Liver (tissue), 9 donors: Measurements from ENCODE around the gene LDLRAD4. TPM values are rescaled to one million over a fixed set of nuclear protein-coding genes. Genes with fewer than 3 reads are reported as not detected.

Experiments
- DNase-seq: peaks from one replicate; pipeline ENCODE4 v3.0.0-alpha.2; 2017; ENCODE audit warnings: low spot score
- H3K27ac ChIP-seq, 2 donors: one replicate each; pipeline ENCODE4 v1.7.0; 2013; ENCODE audit warnings: inconsistent platforms in 2 of 2, low read length in 2 of 2, control low read depth in 1 of 2, low read depth in 1 of 2, mild to moderate bottlenecking in 1 of 2
- H3K27me3 ChIP-seq, 4 donors: one replicate each; pipeline versions ENCODE4 v1.6.1 to v1.7.0; 2013; ENCODE audit warnings: low read length in 3 of 4, inconsistent platforms in 1 of 4, mild to moderate bottlenecking in 1 of 4, moderate library complexity in 1 of 4; ENCODE audit not compliant: control insufficient read depth in 4 of 4, insufficient read depth in 4 of 4
- H3K36me3 ChIP-seq, 4 donors: one replicate each; pipeline versions ENCODE4 v1.6.1 to v1.7.0; 2013; ENCODE audit warnings: low read length in 3 of 4, mild to moderate bottlenecking in 3 of 4, low read depth in 1 of 4, moderate library complexity in 1 of 4; ENCODE audit not compliant: control insufficient read depth in 4 of 4, insufficient read depth in 3 of 4
- H3K4me1 ChIP-seq, 4 donors: one replicate each; pipeline versions ENCODE4 v1.6.1 to v1.7.0; 2013; ENCODE audit warnings: low read length in 3 of 4, mild to moderate bottlenecking in 3 of 4, moderate library complexity in 1 of 4; ENCODE audit not compliant: control insufficient read depth in 4 of 4, insufficient read depth in 4 of 4
- H3K4me3 ChIP-seq, 3 donors: one replicate each; pipeline versions ENCODE4 v1.6.1 to v1.7.0; 2013; ENCODE audit warnings: low read length in 3 of 3, control low read depth in 1 of 3, low read depth in 1 of 3, mild to moderate bottlenecking in 1 of 3
- H3K9ac ChIP-seq, 2 donors: one replicate each; pipeline ENCODE4 v1.7.0; 2013; ENCODE audit warnings: low read length in 2 of 2, mild to moderate bottlenecking in 2 of 2, moderate library complexity in 2 of 2, control low read depth in 1 of 2, low read depth in 1 of 2
- H3K9me3 ChIP-seq, 4 donors: one replicate each; pipeline versions ENCODE4 v1.6.1 to v1.7.0; 2013; ENCODE audit warnings: low read length in 3 of 4; ENCODE audit not compliant: control insufficient read depth in 4 of 4
- EGR1 ChIP-seq, 2 donors: IDR thresholded peaks; 2 replicates each; pipeline ENCODE4 v1.6.1; 2016 to 2018; ENCODE audit warnings: antibody characterized with exemption in 2 of 2, low read depth in 2 of 2
- FOXA1 ChIP-seq: IDR thresholded peaks from 2 replicates; pipeline ENCODE4 v1.6.1; 2016; ENCODE audit warnings: antibody characterized with exemption
- FOXA2 ChIP-seq: IDR thresholded peaks from 2 replicates; pipeline ENCODE4 v1.6.1; 2016; ENCODE audit warnings: antibody characterized with exemption
- GABPA ChIP-seq, 2 donors: IDR thresholded peaks in 1 of 2; conservative IDR thresholded peaks in 1 of 2; 2 replicates each; pipeline ENCODE4 v1.6.1; 2016; ENCODE audit warnings: antibody characterized with exemption in 2 of 2, mild to moderate bottlenecking in 1 of 2, moderate library complexity in 1 of 2
- HNF4A ChIP-seq, 2 donors: conservative IDR thresholded peaks; 2 replicates each; pipeline ENCODE4 v1.6.1; 2016; ENCODE audit warnings: antibody characterized with exemption in 2 of 2, mild to moderate bottlenecking in 2 of 2
- HNF4G ChIP-seq: IDR thresholded peaks from 2 replicates; pipeline ENCODE4 v1.6.1; 2016; ENCODE audit warnings: antibody characterized with exemption
- JUND ChIP-seq, 2 donors: IDR thresholded peaks; 2 replicates each; pipeline ENCODE4 v1.6.1; 2016; ENCODE audit warnings: antibody characterized with exemption in 2 of 2
- NR2F2 ChIP-seq: IDR thresholded peaks from 2 replicates; pipeline ENCODE4 v1.6.1; 2016; ENCODE audit warnings: antibody characterized with exemption
- RAD21 ChIP-seq, 2 donors: IDR thresholded peaks; 2 replicates each; pipeline ENCODE4 v1.6.1; 2016; ENCODE audit warnings: antibody characterized with exemption in 2 of 2, mild to moderate bottlenecking in 2 of 2
- RXRA ChIP-seq, 2 donors: IDR thresholded peaks; 2 replicates each; pipeline ENCODE4 v1.6.1; 2017 to 2018; ENCODE audit warnings: antibody characterized with exemption in 2 of 2, mild to moderate bottlenecking in 1 of 2
- SP1 ChIP-seq: IDR thresholded peaks from 2 replicates; pipeline ENCODE4 v1.6.1; 2018; ENCODE audit warnings: antibody characterized with exemption, mild to moderate bottlenecking
- TAF1 ChIP-seq: conservative IDR thresholded peaks from 2 replicates; pipeline ENCODE4 v1.6.1; 2016; ENCODE audit warnings: antibody characterized with exemption, mild to moderate bottlenecking
- YY1 ChIP-seq: IDR thresholded peaks from 2 replicates; pipeline ENCODE4 v1.6.1; 2016; ENCODE audit warnings: antibody characterized with exemption, mild to moderate bottlenecking
- WGBS: extraction: QIAGEN DNeasy Blood & Tissue Kit; methylation state at CpG from one replicate; pipeline ENCODE4 v1.1.7; 2013; 5-methylcytosine and 5-hydroxymethylcytosine counted together
- polyA plus RNA-seq, 2 donors: library from polyadenylated mRNA; stranded (reverse) in 1 of 2; unstranded in 1 of 2; fragments of 200-250 nt in 1 of 2; fragments of >200 nt in 1 of 2; fragmentation: Nextera tagmentation in 1 of 2; extraction: Ambion mirVana in 1 of 2; gene quantifications; one replicate each; pipeline versions ENCODE4 v1.2.1 to v1.2.3, GENCODE V29; 2013 to 2015
- total RNA-seq, 2 donors: library from RNA; depleted of rRNA; stranded (reverse); fragments of >200 nt; gene quantifications; one replicate each; pipeline ENCODE4 v1.2.3, GENCODE V29; 2014
- TF ChIP-seq, protein P1 (sequence below): IDR thresholded peaks from 2 replicates; pipeline ENCODE4 v1.6.1; 2016; ENCODE audit warnings: antibody characterized with exemption
- TF ChIP-seq, protein P2 (sequence below): IDR thresholded peaks from 2 replicates; pipeline ENCODE4 v1.6.1; 2016; ENCODE audit warnings: antibody characterized with exemption
- TF ChIP-seq, protein P3 (sequence below): IDR thresholded peaks from 2 replicates; pipeline ENCODE4 v1.6.1; 2016; ENCODE audit warnings: antibody characterized with exemption
- TF ChIP-seq, protein P4 (sequence below): fragments of 150-350 bp; IDR thresholded peaks from 2 replicates; pipeline ENCODE4 v1.5.1; 2017; ENCODE audit warnings: improper control_type of control experiment, low read depth, low read length; ENCODE audit not compliant: missing input control
- TF ChIP-seq, protein P5 (sequence below): IDR thresholded peaks from 2 replicates; pipeline ENCODE4 v1.6.1; 2016; ENCODE audit warnings: antibody characterized with exemption, mild to moderate bottlenecking
- donor health status: healthy.
- donor health status: healthy.
- donor health status: healthy.
- donor health status: healthy.
- donor health status: healthy.

LDLRAD4 gene
- total and polyA plus RNA-seq, 4 donors = 4.8 to 41.7 (median 12.7) TPM

DNA sequence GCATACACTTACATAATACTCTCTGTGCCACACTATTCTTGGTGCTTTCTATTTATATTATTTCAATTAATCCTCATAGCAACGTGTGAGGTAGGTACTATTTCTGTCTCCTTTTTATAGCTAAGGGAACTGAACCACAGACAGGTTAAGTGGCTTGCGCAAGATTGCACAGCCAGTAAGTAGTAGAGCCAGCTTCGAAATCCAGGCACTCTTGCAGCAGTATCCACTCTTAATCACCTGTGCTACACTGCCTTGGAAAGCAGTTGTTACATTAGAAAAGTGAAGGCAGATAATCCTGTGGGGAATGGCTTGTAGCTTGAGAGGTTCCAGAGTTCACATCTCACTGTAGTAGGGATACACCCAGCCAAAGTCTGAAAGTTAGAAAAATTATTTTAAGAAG is 198.3 kb downstream of the LDLRAD4 start:
- H3K27me3 ChIP-seq = no peaks in the 10 kb centered on the region
- no peak overlapping the region for H3K9ac ChIP-seq
- WGBS = 40% methylated on average over 3 of the region's 3 CpGs
- no peak overlapping the region for H3K4me3 ChIP-seq
- H3K4me1 ChIP-seq = peaks cover 2 to 37% (median 22%) of the 10 kb centered on the region in 4 donors
- H3K27ac ChIP-seq = peak overlapping the region in 1 of 2 donors; percentile 96
- TF ChIP-seq, protein P1, sequence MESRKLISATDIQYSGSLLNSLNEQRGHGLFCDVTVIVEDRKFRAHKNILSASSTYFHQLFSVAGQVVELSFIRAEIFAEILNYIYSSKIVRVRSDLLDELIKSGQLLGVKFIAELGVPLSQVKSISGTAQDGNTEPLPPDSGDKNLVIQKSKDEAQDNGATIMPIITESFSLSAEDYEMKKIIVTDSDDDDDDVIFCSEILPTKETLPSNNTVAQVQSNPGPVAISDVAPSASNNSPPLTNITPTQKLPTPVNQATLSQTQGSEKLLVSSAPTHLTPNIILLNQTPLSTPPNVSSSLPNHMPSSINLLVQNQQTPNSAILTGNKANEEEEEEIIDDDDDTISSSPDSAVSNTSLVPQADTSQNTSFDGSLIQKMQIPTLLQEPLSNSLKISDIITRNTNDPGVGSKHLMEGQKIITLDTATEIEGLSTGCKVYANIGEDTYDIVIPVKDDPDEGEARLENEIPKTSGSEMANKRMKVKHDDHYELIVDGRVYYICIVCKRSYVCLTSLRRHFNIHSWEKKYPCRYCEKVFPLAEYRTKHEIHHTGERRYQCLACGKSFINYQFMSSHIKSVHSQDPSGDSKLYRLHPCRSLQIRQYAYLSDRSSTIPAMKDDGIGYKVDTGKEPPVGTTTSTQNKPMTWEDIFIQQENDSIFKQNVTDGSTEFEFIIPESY = no peak
- TF ChIP-seq HNF4A (conservative IDR thresholded peaks at IDR 0.05) (peak; percentile 21 to 31), RAD21 (IDR thresholded peaks at IDR 0.05) (peak in 1 of 2 donors; percentile 24), HNF4G (no peak), GABPA (IDR thresholded peaks at IDR 0.05 in 1 of 2, conservative IDR thresholded peaks at IDR 0.05 in 1 of 2) (no peak), FOXA2 (no peak), TAF1 (no peak), EGR1 (IDR thresholded peaks at IDR 0.05; ENCODE audit: low read depth in 2 of 2) (no peak), RXRA (IDR thresholded peaks at IDR 0.05) (peak in 1 of 2 donors; percentile 7), JUND (IDR thresholded peaks at IDR 0.05) (no peak), SP1 (no peak), FOXA1 (no peak), NR2F2 (no peak), YY1 (no peak)
- TF ChIP-seq, protein P2, sequence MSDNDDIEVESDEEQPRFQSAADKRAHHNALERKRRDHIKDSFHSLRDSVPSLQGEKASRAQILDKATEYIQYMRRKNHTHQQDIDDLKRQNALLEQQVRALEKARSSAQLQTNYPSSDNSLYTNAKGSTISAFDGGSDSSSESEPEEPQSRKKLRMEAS = no peak
- TF ChIP-seq, protein P3, sequence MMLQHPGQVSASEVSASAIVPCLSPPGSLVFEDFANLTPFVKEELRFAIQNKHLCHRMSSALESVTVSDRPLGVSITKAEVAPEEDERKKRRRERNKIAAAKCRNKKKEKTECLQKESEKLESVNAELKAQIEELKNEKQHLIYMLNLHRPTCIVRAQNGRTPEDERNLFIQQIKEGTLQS = no peak
- TF ChIP-seq, protein P4, sequence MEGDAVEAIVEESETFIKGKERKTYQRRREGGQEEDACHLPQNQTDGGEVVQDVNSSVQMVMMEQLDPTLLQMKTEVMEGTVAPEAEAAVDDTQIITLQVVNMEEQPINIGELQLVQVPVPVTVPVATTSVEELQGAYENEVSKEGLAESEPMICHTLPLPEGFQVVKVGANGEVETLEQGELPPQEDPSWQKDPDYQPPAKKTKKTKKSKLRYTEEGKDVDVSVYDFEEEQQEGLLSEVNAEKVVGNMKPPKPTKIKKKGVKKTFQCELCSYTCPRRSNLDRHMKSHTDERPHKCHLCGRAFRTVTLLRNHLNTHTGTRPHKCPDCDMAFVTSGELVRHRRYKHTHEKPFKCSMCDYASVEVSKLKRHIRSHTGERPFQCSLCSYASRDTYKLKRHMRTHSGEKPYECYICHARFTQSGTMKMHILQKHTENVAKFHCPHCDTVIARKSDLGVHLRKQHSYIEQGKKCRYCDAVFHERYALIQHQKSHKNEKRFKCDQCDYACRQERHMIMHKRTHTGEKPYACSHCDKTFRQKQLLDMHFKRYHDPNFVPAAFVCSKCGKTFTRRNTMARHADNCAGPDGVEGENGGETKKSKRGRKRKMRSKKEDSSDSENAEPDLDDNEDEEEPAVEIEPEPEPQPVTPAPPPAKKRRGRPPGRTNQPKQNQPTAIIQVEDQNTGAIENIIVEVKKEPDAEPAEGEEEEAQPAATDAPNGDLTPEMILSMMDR = no peak
- TF ChIP-seq, protein P5, sequence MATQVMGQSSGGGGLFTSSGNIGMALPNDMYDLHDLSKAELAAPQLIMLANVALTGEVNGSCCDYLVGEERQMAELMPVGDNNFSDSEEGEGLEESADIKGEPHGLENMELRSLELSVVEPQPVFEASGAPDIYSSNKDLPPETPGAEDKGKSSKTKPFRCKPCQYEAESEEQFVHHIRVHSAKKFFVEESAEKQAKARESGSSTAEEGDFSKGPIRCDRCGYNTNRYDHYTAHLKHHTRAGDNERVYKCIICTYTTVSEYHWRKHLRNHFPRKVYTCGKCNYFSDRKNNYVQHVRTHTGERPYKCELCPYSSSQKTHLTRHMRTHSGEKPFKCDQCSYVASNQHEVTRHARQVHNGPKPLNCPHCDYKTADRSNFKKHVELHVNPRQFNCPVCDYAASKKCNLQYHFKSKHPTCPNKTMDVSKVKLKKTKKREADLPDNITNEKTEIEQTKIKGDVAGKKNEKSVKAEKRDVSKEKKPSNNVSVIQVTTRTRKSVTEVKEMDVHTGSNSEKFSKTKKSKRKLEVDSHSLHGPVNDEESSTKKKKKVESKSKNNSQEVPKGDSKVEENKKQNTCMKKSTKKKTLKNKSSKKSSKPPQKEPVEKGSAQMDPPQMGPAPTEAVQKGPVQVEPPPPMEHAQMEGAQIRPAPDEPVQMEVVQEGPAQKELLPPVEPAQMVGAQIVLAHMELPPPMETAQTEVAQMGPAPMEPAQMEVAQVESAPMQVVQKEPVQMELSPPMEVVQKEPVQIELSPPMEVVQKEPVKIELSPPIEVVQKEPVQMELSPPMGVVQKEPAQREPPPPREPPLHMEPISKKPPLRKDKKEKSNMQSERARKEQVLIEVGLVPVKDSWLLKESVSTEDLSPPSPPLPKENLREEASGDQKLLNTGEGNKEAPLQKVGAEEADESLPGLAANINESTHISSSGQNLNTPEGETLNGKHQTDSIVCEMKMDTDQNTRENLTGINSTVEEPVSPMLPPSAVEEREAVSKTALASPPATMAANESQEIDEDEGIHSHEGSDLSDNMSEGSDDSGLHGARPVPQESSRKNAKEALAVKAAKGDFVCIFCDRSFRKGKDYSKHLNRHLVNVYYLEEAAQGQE = no peak
- no peaks in the 10 kb centered on the region for H3K9me3 ChIP-seq
- H3K36me3 ChIP-seq = peaks cover 0 to 3% (median 0%) of the 10 kb centered on the region in 4 donors
- DNase-seq = no peak
